ENCODE data around the gene SEMA3A. TPM values are rescaled to one million over a fixed set of nuclear protein-coding genes. Genes with fewer than 3 reads are reported as not detected.

Gene SEMA3A
- polyA plus RNA-seq, 1 donor from 2014 or later, result 22.8 TPM

DNA sequence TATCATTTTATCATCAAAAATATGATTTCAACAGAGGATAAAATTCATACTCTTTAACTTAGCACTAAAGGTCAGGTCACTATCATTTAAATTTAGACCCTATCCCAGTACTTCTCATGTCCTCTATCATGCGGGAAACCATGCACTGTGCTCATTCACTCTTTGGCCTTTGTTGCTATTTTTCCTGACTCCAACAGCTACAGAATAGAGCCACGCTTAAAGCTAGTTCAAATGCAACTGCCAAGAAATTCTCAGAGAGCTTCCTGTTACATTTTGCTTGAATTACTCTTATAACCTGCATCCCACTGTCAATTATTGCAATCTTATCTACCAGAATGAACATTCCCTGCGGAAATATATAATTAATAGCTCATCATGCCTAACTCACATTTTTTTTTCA, 58.3 kb downstream of the SEMA3A start:
- Histone ChIP-seq H3K27me3 (ENCODE audit: insufficient read depth, low read depth, low read length) (no peaks in the 10 kb centered on the region), H3K4me3 (ENCODE audit: low read length) (no peak overlapping the region), H3F3A (ENCODE audit: insufficient read depth, low read length, poor library complexity, severe bottlenecking) (no peaks in the 10 kb centered on the region), H3K9me2 (ENCODE audit: insufficient read depth, low read length) (no peaks in the 10 kb centered on the region), H3K9me3 (ENCODE audit: low read length) (no peaks in the 10 kb centered on the region), H3K79me2 (replicated peaks; ENCODE audit: insufficient read depth, low read length) (no peaks in the 10 kb centered on the region), H3K36me3 (ENCODE audit: insufficient read depth, low read length) (no peaks in the 10 kb centered on the region), H3K27ac (ENCODE audit: low read length) (no peak overlapping the region), H3K9ac (ENCODE audit: low read length) (no peak overlapping the region), H4K20me1 (ENCODE audit: insufficient read depth) (no peaks in the 10 kb centered on the region), H2AFZ (ENCODE audit: low read depth, low read length) (no peak overlapping the region), H3K4me2 (ENCODE audit: low read length) (no peak overlapping the region)
- TF ChIP-seq EP300 (conservative IDR thresholded peaks at IDR 0.05; ENCODE audit: poor library complexity, severe bottlenecking) (no peak), EZH2 (IDR thresholded peaks at IDR 0.05; ENCODE audit: borderline replicate concordance, insufficient read depth, low read length, poor library complexity, severe bottlenecking) (no peak), TAF1 (IDR thresholded peaks at IDR 0.05; ENCODE audit: low read depth) (no peak), RAD21 (conservative IDR thresholded peaks at IDR 0.05) (no peak), REST (IDR thresholded peaks at IDR 0.05; ENCODE audit: borderline replicate concordance) (no peak), MXI1 (conservative IDR thresholded peaks at IDR 0.05; ENCODE audit: poor library complexity, severe bottlenecking) (no peak), SMC3 (conservative IDR thresholded peaks at IDR 0.05; ENCODE audit: poor library complexity) (no peak), POLR2AphosphoS5 (IDR thresholded peaks at IDR 0.05) (no peak)
- TF ChIP-seq, protein P1, sequence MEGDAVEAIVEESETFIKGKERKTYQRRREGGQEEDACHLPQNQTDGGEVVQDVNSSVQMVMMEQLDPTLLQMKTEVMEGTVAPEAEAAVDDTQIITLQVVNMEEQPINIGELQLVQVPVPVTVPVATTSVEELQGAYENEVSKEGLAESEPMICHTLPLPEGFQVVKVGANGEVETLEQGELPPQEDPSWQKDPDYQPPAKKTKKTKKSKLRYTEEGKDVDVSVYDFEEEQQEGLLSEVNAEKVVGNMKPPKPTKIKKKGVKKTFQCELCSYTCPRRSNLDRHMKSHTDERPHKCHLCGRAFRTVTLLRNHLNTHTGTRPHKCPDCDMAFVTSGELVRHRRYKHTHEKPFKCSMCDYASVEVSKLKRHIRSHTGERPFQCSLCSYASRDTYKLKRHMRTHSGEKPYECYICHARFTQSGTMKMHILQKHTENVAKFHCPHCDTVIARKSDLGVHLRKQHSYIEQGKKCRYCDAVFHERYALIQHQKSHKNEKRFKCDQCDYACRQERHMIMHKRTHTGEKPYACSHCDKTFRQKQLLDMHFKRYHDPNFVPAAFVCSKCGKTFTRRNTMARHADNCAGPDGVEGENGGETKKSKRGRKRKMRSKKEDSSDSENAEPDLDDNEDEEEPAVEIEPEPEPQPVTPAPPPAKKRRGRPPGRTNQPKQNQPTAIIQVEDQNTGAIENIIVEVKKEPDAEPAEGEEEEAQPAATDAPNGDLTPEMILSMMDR (IDR thresholded peaks at IDR 0.05; ENCODE audit: poor library complexity, severe bottlenecking), result no peak

DNA sequence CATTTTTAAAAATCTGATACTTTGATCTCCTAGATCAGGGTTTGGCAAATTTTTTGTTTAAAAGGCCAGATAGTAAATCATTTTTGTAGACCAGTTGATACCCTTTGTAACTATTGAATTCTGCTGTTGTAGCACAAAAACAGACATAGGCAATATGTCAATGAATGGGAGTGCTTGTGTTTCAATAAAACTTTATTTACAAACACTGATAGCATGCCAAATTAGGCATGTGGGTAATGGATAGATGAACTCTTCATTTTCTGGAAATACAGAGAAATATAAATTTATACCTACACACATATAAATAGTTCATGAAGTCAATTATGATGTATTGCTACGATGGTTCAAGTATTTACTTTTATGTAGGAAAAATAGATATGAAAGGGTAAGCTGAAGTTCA, 60.4 kb downstream of the SEMA3A start:
- no peaks in the 10 kb centered on the region for H4K20me1 ChIP-seq (ENCODE audit: insufficient read depth)
- no peaks in the 10 kb centered on the region for H3K27me3 ChIP-seq (ENCODE audit: insufficient read depth, low read depth, low read length)
- TF ChIP-seq, protein P1 (IDR thresholded peaks at IDR 0.05; ENCODE audit: poor library complexity, severe bottlenecking), result no peak
- TF ChIP-seq MXI1 (conservative IDR thresholded peaks at IDR 0.05; ENCODE audit: poor library complexity, severe bottlenecking), result no peak
- TF ChIP-seq SMC3 (conservative IDR thresholded peaks at IDR 0.05; ENCODE audit: poor library complexity), result no peak
- no peaks in the 10 kb centered on the region for H3K79me2 ChIP-seq (replicated peaks; ENCODE audit: insufficient read depth, low read length)
- H3K9me2 ChIP-seq (ENCODE audit: insufficient read depth, low read length), result no peaks in the 10 kb centered on the region
- no peaks in the 10 kb centered on the region for H3F3A ChIP-seq (ENCODE audit: insufficient read depth, low read length, poor library complexity, severe bottlenecking)
- no peak overlapping the region for H3K4me2 ChIP-seq (ENCODE audit: low read length)
- no peak overlapping the region for H3K4me3 ChIP-seq (ENCODE audit: low read length)
- H3K36me3 ChIP-seq (ENCODE audit: insufficient read depth, low read length), result no peaks in the 10 kb centered on the region
- H3K27ac ChIP-seq (ENCODE audit: low read length), result no peak overlapping the region
- no peaks in the 10 kb centered on the region for H3K9me3 ChIP-seq (ENCODE audit: low read length)
- H2AFZ ChIP-seq (ENCODE audit: low read depth, low read length), result no peak overlapping the region
- H3K9ac ChIP-seq (ENCODE audit: low read length), result no peak overlapping the region

Measured in neural cell (in vitro differentiated cells).